ENCODE measurements around the gene PHLDA3. TPM values are rescaled to one million over a fixed set of nuclear protein-coding genes. Genes with fewer than 3 reads are reported as not detected.
A peak's percentile ranks its signal among the peaks of the same experiment; 100 is the strongest.
"Not testable (repeated sequence)": the region's sequence is repeated elsewhere in the genome, so short reads cannot be mapped to it uniquely, and the experiment has no call there.

The PHLDA3 gene
- total and polyA plus RNA-seq, 8 donors, result 4.0 to 66.5 (median 25.7) TPM

GRCh38 chr1:201479201-201479730, 10.3 kb upstream of the PHLDA3 start:
- intact Hi-C loops (cut with DNase I; ENCODE audit: low total_unique reads), result no loop called here

GRCh38 chr1:201478666-201479065, 9.7 kb upstream of the PHLDA3 start:
- intact Hi-C loops (cut with DNase I; ENCODE audit: low total_unique reads), result not testable (repeated sequence)
- WGBS, 5 donors, result 87 to 98% (median 91%) methylated on average over 3 of the region's 3 CpGs
- peaks cover 17 to 31% (median 30%) of the 10 kb centered on the region in 4 donors for H3K4me1 ChIP-seq

More at GRCh38 chr1:201479201-201479730, 10.3 kb upstream of the PHLDA3 start:
- peaks cover 10 to 11% (median 11%) of the 10 kb centered on the region in 4 donors for H3K36me3 ChIP-seq
- DNase-seq, result no peak
- H3K4me3 ChIP-seq, result no peak overlapping the region
- H3K27me3 ChIP-seq, result peaks cover 0 to 9% (median 0%) of the 10 kb centered on the region in 3 donors
- H3K4me1 ChIP-seq, result peaks cover 17 to 31% (median 30%) of the 10 kb centered on the region in 4 donors
- H3K9me3 ChIP-seq, result no peaks in the 10 kb centered on the region
- peak overlapping the region in 1 of 5 donors; percentile 95 for H3K27ac ChIP-seq
- WGBS, 5 donors, result 87 to 96% (median 92%) methylated on average over 4 of the region's 4 CpGs
- TF ChIP-seq POLR2AphosphoS5 (IDR thresholded peaks at IDR 0.05) (no peak), CTCF (IDR thresholded peaks at IDR 0.05) (no peak), POLR2A (IDR thresholded peaks at IDR 0.05) (no peak), EP300 (IDR thresholded peaks at IDR 0.05) (no peak)

DNA sequence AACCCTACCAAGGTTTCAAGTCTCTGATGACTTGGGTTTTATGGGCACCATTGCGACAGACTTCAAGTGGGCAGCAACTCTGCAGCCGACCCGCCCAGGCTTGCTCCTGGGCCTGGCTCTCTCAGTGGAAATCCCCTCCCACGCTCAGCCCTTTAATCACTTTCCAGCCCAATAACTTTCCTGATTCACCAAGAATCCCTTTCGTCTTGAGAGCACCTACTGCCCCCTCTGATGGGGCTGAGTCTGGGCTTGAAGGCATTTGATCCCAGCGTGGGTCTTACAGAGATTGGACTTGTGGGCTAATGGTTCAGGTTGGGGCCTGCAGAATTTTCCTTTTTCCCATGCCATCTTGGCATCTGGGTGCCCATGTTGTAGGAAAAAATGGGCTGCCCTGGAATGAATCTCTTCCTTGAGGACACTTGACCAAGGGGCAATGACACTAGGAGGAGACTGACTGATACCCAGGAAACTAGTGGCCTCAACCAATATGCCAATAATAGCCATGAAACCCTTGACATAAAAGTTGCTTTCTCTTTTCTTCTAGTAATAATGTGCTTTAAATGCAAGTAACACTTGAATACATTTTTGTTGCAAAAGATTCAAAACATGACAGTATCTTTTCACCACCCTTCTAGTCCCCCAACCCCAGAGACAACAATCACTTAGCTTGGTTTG, 7.8 kb upstream of the PHLDA3 start:
- TF ChIP-seq EP300 (IDR thresholded peaks at IDR 0.05) (no peak), POLR2AphosphoS5 (IDR thresholded peaks at IDR 0.05) (no peak), POLR2A (IDR thresholded peaks at IDR 0.05) (no peak), CTCF (IDR thresholded peaks at IDR 0.05) (no peak)
- 74 to 94% (median 87%) methylated on average over 6 of the region's 6 CpGs for WGBS, 5 donors
- Histone ChIP-seq H3K27ac (no peak overlapping the region), H3K9me3 (no peaks in the 10 kb centered on the region), H3K4me3 (no peak overlapping the region), H3K27me3 (peaks cover 0 to 7% (median 0%) of the 10 kb centered on the region in 3 donors), H3K4me1 (peaks cover 11 to 20% (median 20%) of the 10 kb centered on the region in 4 donors), H3K36me3 (no peaks in the 10 kb centered on the region)
- no peak for DNase-seq
- intact Hi-C loops (cut with DNase I; ENCODE audit: low total_unique reads), result no loop called here

More at GRCh38 chr1:201478666-201479065, 9.7 kb upstream of the PHLDA3 start:
- H3K27me3 ChIP-seq, H3K36me3 ChIP-seq, H3K4me3 ChIP-seq, DNase-seq, H3K27ac ChIP-seq, H3K9me3 ChIP-seq: not testable (repeated sequence)

DNA sequence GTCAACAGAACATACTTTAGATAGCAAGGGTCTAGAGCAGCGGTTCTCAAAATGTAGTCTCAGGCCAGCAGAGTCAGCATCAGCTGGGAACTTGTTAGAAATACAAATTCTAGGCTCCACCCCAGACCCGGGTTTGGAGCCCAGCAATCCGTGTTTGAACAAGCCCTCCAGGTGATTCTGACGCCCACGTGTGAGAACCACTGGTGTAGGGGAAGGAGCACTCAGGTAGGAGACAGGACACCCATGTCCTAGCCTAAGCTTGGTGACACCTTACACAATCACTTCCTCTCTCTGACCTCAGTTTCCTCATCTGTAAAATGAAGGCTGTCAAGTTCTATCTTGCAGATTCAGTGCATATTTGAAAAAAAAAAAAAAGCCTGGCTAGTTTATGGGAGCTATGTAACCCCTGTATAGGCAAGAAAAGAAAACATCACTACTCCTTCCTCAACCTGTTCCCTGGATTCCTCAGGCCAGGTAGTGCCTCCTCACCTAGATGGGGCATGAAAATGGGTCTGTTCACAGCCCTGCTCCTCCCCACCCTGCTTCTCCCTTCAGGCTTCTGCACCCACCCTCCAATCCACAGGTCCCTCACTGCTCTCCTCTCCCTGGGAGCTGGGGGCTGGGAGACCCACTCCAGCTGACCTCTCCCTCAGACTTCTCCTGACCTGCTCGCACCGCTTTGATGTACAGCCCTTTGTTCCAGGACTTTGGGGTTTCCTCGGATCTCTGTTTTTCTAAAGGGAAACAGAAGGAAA, 7.1 kb upstream of the PHLDA3 start:
- H3K9me3 ChIP-seq, result no peaks in the 10 kb centered on the region
- H3K4me3 ChIP-seq, result no peak overlapping the region
- no peak overlapping the region for H3K27ac ChIP-seq
- no peak for DNase-seq
- H3K4me1 ChIP-seq, result peaks cover 4 to 13% (median 12%) of the 10 kb centered on the region in 4 donors
- H3K27me3 ChIP-seq, result peaks cover 0 to 1% (median 0%) of the 10 kb centered on the region in 3 donors
- TF ChIP-seq POLR2AphosphoS5 (IDR thresholded peaks at IDR 0.05) (no peak), CTCF (IDR thresholded peaks at IDR 0.05) (no peak), POLR2A (IDR thresholded peaks at IDR 0.05) (no peak), EP300 (IDR thresholded peaks at IDR 0.05) (no peak)
- no peaks in the 10 kb centered on the region for H3K36me3 ChIP-seq
- intact Hi-C loops (cut with DNase I; ENCODE audit: low total_unique reads), result no loop called here
- WGBS, 5 donors, result 56 to 84% (median 68%) methylated on average over 8 of the region's 8 CpGs
